Gastrocnemius medialis (tissue), 4 donors: ENCODE results near the gene MFAP4.

ENCODE experiments used
- POLR2A ChIP-seq, 2 donors: fragments of 450-650 bp; IDR thresholded peaks; one replicate each; pipeline ENCODE4 v1.6.1; 2017; ENCODE audit warnings: antibody characterized with exemption in 2 of 2, mild to moderate bottlenecking in 2 of 2, moderate library complexity in 2 of 2
- TF ChIP-seq, protein P1 (sequence below), 5 experiments: fragments of 450-650 bp in 3 of 5; fragments of 200-600 bp in 2 of 5; sonication (generic) in 2 of 5; IDR thresholded peaks in 4 of 5; conservative IDR thresholded peaks in 1 of 5; 1 replicate in 4 of 5; 2 replicates in 1 of 5; pipeline ENCODE4 v1.5.1; 2016 to 2019; ENCODE audit warnings: antibody characterized with exemption in 5 of 5, mild to moderate bottlenecking in 3 of 5, moderate library complexity in 3 of 5

DNA sequence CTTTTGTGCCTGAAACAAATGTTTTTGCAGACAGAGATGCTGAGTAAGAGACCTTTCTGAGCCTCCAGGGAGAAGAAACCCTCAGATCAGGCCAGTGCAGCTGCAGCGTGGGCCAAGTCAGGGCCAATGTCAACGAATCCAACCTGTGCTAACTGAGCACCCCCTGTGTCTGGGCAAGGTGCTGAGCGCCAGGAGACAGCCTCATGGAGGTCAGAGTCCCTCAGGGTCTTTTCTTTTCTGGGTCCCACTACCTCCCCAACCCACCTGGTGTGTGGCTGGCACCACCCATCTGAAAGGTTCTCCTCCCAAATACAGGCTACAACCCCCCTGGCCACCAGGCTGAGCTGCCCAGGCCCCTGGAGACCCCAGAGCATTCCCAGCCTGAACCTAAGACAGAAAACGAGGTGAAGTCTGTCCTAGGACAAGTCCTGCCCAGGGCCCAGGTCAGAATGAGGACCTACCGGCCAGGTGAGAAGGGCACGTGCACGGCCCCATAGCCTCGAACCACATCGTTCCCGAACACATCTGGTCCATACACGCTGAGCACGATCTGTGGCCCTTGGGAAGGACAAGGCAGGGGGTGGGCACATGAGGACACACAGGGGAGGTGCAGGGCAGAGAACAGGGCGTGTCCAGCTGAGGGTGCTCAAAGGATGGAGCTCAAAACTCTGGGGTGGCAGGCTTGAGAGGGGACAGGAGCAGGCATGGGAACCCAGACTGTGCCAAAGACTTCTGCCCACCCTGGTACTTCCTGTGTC, 39.5 kb downstream of the MFAP4 start:
- TF ChIP-seq, protein P1, sequence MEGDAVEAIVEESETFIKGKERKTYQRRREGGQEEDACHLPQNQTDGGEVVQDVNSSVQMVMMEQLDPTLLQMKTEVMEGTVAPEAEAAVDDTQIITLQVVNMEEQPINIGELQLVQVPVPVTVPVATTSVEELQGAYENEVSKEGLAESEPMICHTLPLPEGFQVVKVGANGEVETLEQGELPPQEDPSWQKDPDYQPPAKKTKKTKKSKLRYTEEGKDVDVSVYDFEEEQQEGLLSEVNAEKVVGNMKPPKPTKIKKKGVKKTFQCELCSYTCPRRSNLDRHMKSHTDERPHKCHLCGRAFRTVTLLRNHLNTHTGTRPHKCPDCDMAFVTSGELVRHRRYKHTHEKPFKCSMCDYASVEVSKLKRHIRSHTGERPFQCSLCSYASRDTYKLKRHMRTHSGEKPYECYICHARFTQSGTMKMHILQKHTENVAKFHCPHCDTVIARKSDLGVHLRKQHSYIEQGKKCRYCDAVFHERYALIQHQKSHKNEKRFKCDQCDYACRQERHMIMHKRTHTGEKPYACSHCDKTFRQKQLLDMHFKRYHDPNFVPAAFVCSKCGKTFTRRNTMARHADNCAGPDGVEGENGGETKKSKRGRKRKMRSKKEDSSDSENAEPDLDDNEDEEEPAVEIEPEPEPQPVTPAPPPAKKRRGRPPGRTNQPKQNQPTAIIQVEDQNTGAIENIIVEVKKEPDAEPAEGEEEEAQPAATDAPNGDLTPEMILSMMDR (IDR thresholded peaks at IDR 0.05 in 4 of 5, conservative IDR thresholded peaks at IDR 0.05 in 1 of 5) = no peak
- no peak for TF ChIP-seq POLR2A (IDR thresholded peaks at IDR 0.05)
